HG03469 (cell line): ENCODE data around the gene IGFBP5.

Experiments used
- ATAC-seq: cut with Tn5 transposase; IDR thresholded peaks from one replicate; pipeline ENCODE4 v1.9.1; 2021; ENCODE audit warnings: mild to moderate bottlenecking, moderate library complexity, moderate number of reproducible peaks; ENCODE audit not compliant: unreplicated experiment

IGFBP5 gene, protein sequence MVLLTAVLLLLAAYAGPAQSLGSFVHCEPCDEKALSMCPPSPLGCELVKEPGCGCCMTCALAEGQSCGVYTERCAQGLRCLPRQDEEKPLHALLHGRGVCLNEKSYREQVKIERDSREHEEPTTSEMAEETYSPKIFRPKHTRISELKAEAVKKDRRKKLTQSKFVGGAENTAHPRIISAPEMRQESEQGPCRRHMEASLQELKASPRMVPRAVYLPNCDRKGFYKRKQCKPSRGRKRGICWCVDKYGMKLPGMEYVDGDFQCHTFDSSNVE

DNA sequence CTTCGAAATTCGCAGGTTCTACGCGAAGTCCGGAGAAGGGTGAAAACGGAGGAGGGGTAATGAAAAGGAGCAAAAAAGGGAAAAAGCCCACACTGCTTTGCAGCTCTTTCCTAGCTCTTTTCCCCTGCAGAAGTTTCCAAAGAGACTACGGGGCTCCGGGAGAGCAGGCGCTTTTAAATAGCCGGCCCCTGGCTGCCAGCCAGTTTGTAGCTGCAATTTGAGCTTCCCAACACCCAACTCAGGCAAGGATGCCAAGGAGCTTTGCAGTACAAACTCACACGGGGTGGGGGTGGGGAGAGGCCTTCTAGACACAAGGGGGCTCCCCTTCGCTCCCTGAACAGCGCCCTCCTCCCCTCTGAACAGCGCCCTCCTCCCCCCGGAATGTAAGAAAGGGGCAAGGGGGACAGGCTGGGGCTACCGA is at the start of gene IGFBP5:
TSS of gene IGFBP5 (minus strand) at position 149 of the 421 bp plus-strand sequence. CDS start 774 bp downstream, outside the sequence.
- no peak for ATAC-seq

DNA sequence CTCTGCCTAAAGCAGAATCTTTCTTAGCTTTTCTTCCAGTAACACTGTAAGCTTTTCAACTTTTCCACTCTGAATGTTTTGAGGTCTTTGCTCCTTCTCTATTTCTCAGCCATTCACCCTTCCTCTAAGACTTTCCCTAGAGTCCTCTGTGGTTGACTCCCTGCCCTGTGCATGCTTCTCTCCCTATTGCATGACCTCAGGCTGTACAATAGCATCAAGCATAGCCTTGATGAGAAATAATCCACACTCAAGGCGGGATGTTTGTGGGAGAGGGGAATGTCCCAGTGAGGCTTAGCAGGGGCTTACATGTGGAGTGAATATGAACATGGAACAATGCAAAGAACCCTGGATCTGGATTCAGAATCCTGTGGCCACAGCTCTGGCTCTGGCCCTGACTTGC is 48.4 kb upstream of the IGFBP5 start:
- ATAC-seq = no peak

DNA sequence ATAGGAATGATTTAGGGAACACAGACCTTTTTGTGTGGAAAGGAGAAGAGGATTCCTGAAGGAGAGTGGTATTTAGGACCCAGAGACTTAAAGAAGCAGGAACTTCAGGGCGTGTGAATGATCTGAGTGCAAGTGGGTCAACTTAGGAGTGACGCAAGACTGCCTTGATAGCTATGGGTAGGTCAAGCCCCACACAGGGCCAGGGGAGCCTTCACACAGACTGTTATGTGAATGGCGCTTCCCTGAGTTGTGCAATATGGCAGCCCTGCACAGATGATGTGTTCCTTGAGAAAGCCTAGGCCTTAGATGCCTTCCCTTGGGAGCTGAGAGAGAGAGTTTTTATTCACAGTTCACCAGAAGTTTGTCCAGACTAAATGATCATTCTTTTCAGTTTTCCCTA is 47.1 kb upstream of the IGFBP5 start:
- ATAC-seq = no peak

DNA sequence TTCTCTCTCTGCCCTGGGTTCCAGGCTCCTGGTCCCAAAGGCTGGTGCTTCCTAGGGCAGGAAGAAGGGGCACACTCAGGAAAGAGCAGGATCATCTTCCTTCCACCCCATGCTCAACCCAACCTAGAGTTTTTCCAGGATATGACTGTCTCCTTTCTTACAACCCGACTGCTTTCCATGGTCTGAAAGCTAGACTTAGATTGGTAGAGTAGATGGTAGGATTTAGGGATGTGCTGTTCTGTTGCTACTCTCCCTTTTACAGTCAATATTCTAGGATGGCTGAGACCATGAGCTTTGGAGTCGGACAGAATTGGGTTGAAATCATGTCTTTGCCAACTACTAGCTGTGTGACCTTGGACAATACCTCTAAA is 45.9 kb upstream of the IGFBP5 start:
- ATAC-seq = no peak

DNA sequence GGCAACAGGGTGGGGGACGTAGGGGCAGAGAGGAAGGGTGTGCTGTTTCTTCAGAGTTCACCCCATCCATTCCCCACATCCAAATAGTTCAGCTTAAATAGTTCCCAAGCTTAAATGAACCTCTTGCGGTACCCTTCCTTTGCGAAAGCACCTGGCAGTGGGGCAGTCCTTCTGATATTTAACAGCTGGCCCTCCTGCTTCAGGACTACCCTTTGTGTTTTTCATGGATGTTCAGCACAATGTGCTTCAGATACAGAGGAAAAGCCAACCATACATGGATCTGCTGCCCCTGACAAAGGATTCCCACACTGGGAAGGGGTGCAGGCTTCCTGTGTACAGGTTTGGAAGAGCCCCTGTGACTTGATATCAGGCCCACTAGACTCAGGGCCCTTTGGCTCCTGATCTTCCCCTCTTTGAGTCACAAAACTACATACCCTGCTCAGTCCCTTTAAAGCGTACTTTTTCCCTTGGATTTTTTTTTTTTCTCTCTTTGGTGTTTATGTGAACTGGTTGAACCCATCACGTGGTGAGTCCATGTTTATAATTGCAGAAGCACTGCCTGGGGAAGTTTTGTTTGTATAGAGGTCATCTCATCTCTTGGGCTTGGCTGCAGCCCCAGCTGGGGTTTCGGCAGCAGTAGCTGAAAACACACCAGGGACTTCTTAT is 45.3 kb upstream of the IGFBP5 start:
- ATAC-seq = no peak

DNA sequence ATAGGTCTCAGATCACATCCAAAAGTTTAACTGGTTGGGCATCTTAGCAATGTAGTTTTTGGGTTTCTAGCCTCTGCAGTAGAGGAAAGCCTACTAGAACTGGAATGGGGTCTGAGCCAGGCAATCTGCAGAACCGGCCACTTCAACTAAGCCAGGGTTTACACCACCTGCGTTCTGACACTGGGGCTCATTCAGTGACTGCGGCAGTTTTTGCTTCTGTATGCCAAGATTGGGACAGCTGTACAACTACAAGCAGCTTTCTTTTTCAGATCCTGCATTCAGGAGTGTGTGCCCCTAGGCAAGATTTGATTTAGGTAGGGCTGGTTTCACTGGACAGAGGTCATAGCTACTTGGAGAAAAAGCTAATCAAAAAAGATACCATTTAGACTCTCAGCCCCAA is 43.7 kb upstream of the IGFBP5 start:
- ATAC-seq = no peak

DNA sequence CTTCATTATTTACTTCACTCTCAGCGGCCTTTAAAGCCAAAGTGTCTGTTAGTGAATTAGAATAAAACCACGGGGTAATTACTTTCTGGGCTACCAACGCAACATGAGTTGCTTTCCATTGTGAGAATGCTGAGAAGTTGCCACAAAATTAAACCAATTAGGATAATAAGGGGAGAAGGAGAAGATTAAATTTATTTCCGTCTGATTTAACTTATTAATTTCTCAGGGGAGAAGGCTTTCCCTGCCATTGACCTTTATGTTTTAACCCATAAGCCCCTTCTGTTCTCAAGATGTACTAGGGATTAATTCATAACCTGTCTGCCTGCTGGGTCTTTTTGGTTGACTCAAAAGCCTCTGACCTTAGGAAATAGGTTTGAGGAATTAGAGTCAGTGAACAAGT is 42.3 kb upstream of the IGFBP5 start:
- no peak for ATAC-seq

DNA sequence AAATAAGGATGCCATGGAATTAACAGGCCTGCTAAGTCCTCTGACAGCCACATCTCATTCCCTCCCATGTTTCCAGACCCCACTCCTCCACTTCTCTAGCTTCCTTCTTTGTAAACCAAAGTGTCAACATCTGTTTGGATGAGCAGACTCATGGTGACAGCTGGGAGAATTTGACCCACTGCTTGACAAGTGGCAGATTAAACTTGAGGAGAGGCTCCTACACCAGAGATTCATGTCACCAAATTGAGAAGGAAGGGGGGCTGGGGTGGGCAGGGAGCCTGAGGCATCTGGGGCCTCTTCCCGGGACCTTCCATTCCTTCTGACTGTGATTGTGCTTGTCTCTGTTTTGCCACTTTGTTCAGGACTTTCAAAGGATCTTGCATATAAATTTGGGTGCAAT is 41.0 kb upstream of the IGFBP5 start:
- no peak for ATAC-seq

DNA sequence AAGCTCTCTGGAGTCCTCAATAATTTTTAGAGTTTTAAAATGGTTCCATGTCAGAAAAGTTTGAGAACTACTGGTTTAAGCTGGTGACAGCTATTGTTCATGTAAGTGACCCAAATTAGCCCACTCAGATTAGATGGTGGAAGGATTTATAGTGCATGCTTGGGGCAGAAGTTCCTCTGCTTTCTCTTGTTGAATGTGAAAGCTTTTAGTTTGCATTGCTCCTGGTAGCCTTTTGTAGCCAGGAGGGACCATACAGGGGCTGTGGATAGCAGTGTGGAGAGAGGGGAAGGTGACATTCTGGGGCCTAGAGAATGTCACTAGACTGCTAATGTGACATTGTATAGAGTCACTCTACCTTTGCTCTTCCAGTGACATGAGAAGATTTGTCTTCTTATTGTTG is 40.3 kb upstream of the IGFBP5 start:
- ATAC-seq = no peak

DNA sequence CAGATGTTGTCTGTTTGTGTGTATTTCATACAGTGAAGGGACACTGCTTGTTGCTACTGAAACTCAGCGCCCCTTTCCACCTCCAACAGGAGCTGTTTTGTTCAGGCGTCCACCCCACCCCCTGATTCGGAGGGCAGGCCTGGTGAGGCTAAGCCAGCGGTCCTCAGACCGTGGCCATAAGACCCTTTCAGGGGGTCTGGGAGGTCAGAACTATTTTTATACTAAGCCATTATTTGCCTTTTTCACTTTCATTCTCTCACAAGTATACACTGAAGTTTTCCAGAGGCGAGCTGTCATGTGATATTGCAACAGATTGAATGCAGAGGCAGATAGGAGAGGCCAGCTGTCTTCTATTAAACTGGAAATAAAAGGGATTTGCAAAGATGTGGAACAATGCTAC is 39.7 kb upstream of the IGFBP5 start:
- ATAC-seq = no peak

DNA sequence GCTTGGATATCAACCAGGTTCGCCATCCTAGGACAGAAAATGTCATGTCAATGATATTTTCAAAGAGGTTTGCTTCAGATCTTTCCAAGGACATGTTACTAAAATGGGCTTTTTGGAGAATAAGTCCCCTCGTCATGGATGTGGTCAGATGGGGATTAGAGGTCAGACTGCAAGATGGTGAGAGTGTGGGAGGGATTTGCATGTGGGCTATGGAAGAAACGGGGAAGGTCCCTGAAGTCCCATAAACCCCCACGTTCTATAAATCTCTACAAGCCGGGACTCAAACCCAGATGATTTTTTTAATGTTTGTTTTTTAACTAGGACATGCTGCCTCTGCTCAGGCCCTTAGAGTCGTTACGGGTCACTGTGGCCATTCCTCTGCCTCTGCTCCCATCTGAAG is 37.7 kb upstream of the IGFBP5 start:
- no peak for ATAC-seq

DNA sequence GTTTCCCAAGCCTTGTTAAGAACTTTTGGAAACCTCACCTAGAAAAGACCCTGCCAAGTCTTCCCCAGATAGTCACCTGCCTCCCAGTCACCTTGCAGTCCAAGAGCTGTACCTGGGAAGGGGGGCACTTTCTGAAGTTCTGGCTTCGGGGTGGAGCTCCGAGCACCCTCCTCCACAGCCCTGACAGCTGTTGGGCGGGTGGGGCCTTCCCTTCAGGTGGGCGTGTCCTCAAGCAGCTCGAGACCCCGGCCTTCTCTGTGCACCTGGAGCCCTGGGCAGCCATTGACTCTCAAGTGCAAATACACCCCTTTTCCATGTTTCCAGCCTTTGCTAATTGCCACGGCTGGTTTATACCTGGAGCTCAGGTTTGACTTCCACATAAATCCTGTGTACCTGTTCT is 37.0 kb upstream of the IGFBP5 start:
- no peak for ATAC-seq

DNA sequence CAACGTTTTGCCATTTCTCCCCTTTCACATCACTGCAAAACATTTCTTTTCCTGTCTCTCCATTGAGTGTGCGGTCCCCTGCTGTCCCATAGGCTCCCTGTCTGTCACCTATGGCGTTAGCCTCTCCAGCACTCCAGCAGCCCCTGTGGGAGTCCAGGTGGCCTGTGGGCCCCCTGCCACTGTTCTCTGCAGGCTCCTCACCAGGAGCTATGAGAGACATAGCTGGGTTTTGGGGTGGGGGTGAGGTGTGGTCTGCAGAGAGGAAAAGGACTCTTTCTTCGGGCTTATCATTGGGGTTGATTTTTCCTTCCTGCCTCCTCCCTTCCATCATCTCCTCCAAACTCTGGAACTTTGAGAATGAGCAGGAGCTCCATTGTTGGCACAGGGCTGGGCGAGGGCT is 36.1 kb upstream of the IGFBP5 start:
- no peak for ATAC-seq

DNA sequence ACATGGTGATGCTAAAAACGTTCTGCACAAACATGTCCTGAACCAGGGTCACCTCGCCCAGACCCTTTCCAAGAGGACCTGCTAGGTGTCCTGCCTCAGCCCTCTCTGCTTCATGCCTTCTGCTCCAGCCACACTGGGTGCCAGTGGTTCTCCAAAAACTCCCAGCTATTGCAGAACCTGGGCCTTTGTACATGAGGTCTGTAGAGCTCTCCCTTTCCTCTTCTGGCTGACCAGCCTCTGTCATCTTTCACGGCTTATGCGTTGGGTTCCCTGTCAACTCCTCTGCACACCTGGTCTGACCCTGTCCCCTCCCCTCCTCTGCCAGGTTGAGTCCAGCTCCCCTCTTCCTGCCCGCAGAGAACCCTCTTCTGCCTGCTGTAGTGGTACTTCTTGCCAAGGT is 35.5 kb upstream of the IGFBP5 start:
- ATAC-seq = no peak

DNA sequence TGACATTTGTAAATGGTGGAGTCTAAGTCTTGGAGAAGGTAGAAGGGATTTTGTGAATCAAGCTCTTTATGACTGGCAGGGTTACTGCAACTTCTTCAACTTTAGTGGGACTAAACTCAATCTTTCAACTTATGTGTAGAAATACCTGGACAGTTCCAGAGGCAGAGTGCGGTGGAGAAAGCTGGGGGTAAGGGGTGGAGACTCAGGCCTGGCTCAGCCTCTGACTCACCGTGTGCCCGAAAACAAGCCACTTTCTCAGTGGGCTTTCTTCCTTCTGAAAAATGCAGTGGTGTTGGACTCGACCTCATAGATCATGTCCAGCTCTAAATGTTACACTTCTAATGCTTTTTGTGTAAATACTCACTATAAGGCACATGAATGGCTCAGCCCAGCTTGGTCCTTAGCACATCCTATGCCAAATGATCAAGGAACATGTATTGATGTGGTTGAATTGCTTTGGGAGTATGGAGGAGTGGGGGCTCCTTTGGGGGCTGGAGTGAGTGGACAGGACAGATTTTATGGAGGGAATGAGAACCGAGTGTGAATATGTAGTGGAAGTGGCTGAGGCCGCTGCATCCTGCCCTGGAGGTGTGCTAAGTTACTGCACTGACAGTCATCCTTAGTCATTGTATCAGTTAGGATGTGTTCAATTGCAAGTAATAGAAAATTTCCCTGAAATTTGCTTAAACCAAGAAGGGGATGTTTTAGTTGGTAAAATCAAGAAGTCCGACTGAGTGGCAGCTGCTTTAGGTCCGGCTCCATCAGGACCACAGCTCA is 32.2 kb upstream of the IGFBP5 start:
- no peak for ATAC-seq

DNA sequence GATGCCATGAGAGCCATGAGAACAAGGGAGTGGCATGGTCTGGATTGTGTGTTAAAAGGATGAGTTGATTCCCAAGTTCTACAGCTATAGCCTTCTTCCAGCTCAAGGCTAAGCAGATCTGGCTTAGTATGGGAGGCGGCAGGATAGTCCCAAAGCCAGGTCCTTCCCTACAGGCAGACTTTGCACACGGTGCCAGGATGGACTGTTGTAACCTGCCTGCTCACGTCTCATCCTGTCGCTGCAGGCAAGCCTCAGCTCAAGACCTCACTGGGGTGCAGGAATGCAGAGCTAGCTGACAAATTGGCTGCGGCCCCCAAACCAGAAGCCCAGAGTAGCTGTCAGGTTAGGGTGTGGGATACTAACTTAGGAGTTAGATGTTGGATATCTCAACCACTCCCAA is 28.8 kb upstream of the IGFBP5 start:
- ATAC-seq = no peak

DNA sequence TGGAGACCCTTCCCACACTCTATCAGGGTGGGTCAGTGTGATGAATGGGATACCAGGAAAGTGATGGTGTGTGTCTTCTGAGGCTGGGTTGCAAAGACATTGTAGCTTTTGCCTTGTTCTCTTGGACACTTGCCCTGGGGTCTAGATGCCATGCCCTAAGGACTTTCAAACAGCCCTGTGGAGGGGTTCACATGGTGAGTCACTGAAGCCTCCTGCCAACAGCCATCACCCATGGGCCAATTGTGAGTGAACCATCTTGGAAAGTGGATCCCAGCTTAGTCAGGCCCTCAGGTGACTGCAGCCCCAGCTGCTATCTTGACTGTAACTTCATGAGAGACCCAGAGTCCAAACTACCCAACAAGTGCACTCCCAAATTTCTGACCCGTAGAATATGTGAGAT is 25.8 kb upstream of the IGFBP5 start:
- no peak for ATAC-seq

DNA sequence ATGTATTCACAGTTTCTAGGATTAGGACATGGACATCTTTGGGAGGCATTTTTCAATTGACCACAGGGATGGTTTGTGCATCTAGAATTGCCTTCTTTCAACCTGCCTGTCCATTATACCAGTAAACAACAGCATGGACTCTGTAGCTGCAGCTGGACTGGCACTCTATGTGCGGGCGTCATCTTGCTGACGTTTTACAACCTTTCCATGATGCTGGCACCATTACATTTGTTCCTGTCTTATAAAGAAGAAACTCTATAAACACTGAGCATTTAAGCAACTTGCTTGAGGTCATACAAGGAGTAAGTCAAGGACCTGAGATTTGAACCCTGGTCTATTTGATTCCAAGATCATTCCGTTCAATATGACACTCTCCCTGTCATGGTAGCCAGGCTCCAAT is 25.4 kb upstream of the IGFBP5 start:
- no peak for ATAC-seq

DNA sequence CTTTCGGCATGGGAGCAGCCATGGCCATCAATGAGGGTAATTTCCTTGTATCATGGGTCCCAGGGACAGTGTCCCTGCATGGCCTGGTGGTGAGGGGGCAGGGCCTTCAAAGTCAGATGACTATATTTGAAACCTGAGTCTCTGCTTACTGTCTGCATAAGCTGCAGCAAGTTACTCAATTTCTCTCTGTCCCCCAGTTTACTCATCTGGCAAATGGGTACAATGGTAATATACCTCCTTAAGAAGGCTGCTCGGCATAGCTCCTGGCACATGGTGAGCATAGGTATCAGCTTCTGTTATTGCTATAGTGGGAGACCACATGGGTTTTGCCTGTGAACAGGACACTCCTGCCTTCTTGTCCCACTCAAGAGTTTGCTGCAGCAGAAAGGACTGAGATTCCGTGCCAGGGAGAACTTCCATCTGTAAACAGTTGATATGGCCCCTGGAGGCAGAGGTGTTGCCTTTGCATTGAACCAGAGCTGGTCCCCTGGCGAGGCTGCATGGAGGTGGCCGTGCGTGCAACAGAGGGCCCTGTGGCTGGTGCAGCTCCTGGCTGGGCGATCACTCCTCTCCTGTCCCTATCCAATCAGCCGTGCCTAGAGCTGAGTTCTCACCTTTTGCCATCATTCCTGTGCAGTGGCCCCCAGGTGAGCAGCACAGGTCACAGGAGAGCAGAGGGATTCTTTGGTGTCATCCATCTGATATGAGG is 22.7 kb upstream of the IGFBP5 start:
- ATAC-seq = no peak

DNA sequence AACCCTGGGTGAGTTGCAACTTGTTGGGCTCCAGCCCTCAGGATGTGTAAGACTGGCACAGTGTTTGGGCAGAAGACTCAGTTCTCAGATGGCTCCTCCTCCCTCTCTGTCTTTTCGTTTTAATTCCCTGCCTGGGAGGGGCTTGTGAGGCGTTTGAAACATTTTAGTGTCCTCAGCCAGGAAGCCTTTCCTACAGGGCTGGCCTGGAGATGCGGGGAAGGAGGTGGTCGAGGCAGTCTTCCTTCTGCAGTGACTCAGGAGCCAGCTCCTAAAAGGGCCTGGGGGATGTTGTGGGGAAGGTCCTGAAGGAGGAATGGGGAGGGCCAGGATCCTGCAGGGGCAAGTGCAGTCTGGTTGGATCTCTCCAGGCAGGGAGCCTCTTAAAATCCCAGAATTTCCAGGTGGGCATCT is 22.1 kb upstream of the IGFBP5 start:
- ATAC-seq = no peak

DNA sequence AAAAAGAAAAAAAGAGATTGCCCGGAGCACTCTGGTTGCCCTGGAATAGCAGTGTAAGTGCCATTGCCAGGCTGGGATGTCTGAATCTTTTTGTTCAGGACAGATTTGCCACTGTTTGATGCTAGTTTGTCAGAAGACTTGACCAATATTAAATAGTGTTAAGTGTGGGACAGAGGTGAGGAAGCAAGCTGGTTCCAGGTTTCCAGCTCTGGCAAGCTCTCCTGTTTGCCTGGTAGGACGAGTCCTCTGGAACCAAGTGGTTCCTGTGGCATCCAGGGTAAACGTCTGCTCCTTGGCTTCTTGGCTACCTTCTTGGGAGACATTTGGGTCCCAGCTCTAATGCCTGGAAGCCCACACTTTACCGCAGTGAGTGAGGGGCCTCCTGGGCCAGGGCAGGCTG is 20.8 kb upstream of the IGFBP5 start:
- no peak for ATAC-seq
